ENCODE measurements around the gene SERINC1.

Gene SERINC1

DNA sequence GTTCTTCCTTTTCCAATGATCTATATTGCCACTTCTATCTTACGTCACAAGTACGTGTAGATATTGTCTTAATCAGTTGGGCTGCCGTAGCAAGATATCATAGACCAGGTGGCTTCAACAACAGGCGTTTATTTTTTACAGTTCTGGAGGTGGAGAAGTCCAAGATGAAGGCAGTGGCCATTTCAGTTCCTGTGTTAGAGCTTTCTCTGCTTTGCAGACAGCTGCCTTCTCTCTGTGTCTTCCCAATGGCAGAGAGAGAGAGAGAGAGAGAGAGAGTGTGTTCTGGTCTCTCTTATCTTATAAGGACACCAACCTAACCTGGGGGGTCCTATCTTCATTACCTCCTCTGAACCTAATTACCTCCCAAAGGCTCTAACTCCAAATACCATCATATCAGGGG, 63.9 kb downstream of the SERINC1 start:
- Histone ChIP-seq H3F3A (ENCODE audit: insufficient read depth, low read length) (no peaks in the 10 kb centered on the region), H3K9me3 (replicated peaks; ENCODE audit: insufficient read depth, low read length) (no peaks in the 10 kb centered on the region), H3K4me2 (ENCODE audit: low read depth, low read length) (no peak overlapping the region), H3K79me2 (ENCODE audit: low read length) (peaks cover 93% of the 10 kb centered on the region), H3K9ac (ENCODE audit: low read length) (no peak overlapping the region), H3K27me3 (replicated peaks; ENCODE audit: insufficient read depth, low read length) (no peaks in the 10 kb centered on the region), H2AFZ (ENCODE audit: low read length) (no peak overlapping the region), H3K27ac (ENCODE audit: low read length) (no peak overlapping the region), H3K4me1 (ENCODE audit: low read length) (no peaks in the 10 kb centered on the region), H3K9me2 (replicated peaks; ENCODE audit: insufficient read depth, low read length) (no peaks in the 10 kb centered on the region), H4K20me1 (ENCODE audit: insufficient read depth, low read length) (0 out of 2 replicates have a peak, but pooled peaks cover 11% of the 10 kb centered on the region), H3K36me3 (replicated peaks; ENCODE audit: insufficient read depth, low read length) (no peaks in the 10 kb centered on the region), H3K4me3 (ENCODE audit: low read length) (no peak overlapping the region)
- no peak for TF ChIP-seq EZH2 (optimal IDR thresholded peaks at IDR 0.05; ENCODE audit: low read depth, low read length)
- no peak for TF ChIP-seq EZH2phosphoT487 (IDR thresholded peaks at IDR 0.05; ENCODE audit: low read length)
- TF ChIP-seq, protein P1, sequence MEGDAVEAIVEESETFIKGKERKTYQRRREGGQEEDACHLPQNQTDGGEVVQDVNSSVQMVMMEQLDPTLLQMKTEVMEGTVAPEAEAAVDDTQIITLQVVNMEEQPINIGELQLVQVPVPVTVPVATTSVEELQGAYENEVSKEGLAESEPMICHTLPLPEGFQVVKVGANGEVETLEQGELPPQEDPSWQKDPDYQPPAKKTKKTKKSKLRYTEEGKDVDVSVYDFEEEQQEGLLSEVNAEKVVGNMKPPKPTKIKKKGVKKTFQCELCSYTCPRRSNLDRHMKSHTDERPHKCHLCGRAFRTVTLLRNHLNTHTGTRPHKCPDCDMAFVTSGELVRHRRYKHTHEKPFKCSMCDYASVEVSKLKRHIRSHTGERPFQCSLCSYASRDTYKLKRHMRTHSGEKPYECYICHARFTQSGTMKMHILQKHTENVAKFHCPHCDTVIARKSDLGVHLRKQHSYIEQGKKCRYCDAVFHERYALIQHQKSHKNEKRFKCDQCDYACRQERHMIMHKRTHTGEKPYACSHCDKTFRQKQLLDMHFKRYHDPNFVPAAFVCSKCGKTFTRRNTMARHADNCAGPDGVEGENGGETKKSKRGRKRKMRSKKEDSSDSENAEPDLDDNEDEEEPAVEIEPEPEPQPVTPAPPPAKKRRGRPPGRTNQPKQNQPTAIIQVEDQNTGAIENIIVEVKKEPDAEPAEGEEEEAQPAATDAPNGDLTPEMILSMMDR (IDR thresholded peaks at IDR 0.05; ENCODE audit: low read length), result no peak
- DNase-seq, result no peak

DNA sequence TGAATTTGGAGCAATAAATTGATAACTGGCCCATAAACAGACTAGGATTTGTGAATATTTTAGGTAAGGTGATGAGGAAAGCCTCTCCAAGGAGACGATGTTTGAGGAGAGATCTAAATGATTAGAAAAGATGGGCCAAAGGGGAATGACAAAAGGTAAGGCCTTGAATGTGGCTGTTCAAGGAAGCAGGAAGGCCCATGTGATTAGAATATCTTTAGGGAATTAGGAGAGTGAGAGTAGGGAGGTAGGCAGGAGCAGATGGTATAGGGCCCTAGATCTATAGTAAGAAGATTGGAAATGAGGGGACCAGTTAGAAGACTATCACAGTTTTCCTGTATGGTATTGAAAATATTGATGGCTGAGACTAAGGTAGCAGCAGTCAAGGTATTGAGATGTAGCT, 65.4 kb downstream of the SERINC1 start:
- H3F3A ChIP-seq (ENCODE audit: insufficient read depth, low read length), result no peaks in the 10 kb centered on the region

DNA sequence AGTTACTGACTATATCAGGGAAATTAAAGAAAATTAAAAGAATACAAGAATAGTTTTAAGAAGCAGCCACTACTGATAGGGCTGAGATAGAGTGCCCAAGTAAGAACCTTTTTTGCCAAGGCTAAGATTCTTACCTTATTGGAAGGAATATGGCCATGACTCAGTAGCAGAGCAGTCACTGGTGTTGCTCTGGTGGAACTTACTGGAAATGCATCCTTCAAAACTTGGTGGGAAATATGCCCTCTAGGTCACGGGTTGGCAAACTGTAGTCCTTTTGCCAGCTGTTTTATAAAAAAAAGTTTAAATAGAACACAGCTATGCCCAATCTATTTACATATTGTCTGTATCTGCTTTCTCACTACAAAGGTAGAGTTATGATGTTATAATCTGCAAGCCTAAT, 66.2 kb downstream of the SERINC1 start:
- peaks cover 97% of the 10 kb centered on the region for H3K79me2 ChIP-seq (ENCODE audit: low read length)

More for the DNA sequence above, 65.4 kb downstream of the SERINC1 start:
- Histone ChIP-seq H3K27me3 (replicated peaks; ENCODE audit: insufficient read depth, low read length) (no peaks in the 10 kb centered on the region), H3K4me2 (ENCODE audit: low read depth, low read length) (no peak overlapping the region), H2AFZ (ENCODE audit: low read length) (no peak overlapping the region), H3K79me2 (ENCODE audit: low read length) (peaks cover 97% of the 10 kb centered on the region), H3K9ac (ENCODE audit: low read length) (no peak overlapping the region), H3K9me3 (replicated peaks; ENCODE audit: insufficient read depth, low read length) (no peaks in the 10 kb centered on the region), H3K4me1 (ENCODE audit: low read length) (0 out of 2 replicates have a peak, but pooled peaks cover 4% of the 10 kb centered on the region), H3K9me2 (replicated peaks; ENCODE audit: insufficient read depth, low read length) (no peaks in the 10 kb centered on the region), H4K20me1 (ENCODE audit: insufficient read depth, low read length) (0 out of 2 replicates have a peak, but pooled peaks cover 11% of the 10 kb centered on the region), H3K4me3 (ENCODE audit: low read length) (no peak overlapping the region), H3K36me3 (replicated peaks; ENCODE audit: insufficient read depth, low read length) (no peaks in the 10 kb centered on the region), H3K27ac (ENCODE audit: low read length) (no peak overlapping the region)
- TF ChIP-seq EZH2 (optimal IDR thresholded peaks at IDR 0.05; ENCODE audit: low read depth, low read length) (no peak), EZH2phosphoT487 (IDR thresholded peaks at IDR 0.05; ENCODE audit: low read length) (no peak)
- TF ChIP-seq, protein P1 (IDR thresholded peaks at IDR 0.05; ENCODE audit: low read length), result no peak
- no peak for DNase-seq

More for the DNA sequence above, 66.2 kb downstream of the SERINC1 start:
- H3K9ac ChIP-seq (ENCODE audit: low read length), result no peak overlapping the region
- no peaks in the 10 kb centered on the region for H3K36me3 ChIP-seq (replicated peaks; ENCODE audit: insufficient read depth, low read length)
- 0 out of 2 replicates have a peak, but pooled peaks cover 11% of the 10 kb centered on the region for H4K20me1 ChIP-seq (ENCODE audit: insufficient read depth, low read length)
- H3K4me3 ChIP-seq (ENCODE audit: low read length), result no peak overlapping the region
- no peak overlapping the region for H2AFZ ChIP-seq (ENCODE audit: low read length)
- H3K27ac ChIP-seq (ENCODE audit: low read length), result no peak overlapping the region
- DNase-seq, result no peak
- no peaks in the 10 kb centered on the region for H3K27me3 ChIP-seq (replicated peaks; ENCODE audit: insufficient read depth, low read length)
- no peaks in the 10 kb centered on the region for H3K9me3 ChIP-seq (replicated peaks; ENCODE audit: insufficient read depth, low read length)
- no peak for TF ChIP-seq EZH2phosphoT487 (IDR thresholded peaks at IDR 0.05; ENCODE audit: low read length)
- no peak for TF ChIP-seq EZH2 (optimal IDR thresholded peaks at IDR 0.05; ENCODE audit: low read depth, low read length)
- TF ChIP-seq, protein P1 (IDR thresholded peaks at IDR 0.05; ENCODE audit: low read length), result no peak
- no peaks in the 10 kb centered on the region for H3K9me2 ChIP-seq (replicated peaks; ENCODE audit: insufficient read depth, low read length)
- H3K4me2 ChIP-seq (ENCODE audit: low read depth, low read length), result no peak overlapping the region
- H3K4me1 ChIP-seq (ENCODE audit: low read length), result peaks cover 11% of the 10 kb centered on the region; the same call in 1 of the 2 replicates
- no peaks in the 10 kb centered on the region for H3F3A ChIP-seq (ENCODE audit: insufficient read depth, low read length)
